GM12872 (cell line): ENCODE data around the gene WASHC2A.
"Not testable (repeated sequence)": the region's sequence is repeated elsewhere in the genome, so short reads cannot be mapped to it uniquely, and the experiment has no call there.

Experiments used
- TF ChIP-seq, protein P1 (sequence below): IDR thresholded peaks from 3 replicates; pipeline ENCODE4 v1.5.1; 2011; ENCODE audit warnings: low read depth, mild to moderate bottlenecking, low read length, moderate library complexity; ENCODE audit not compliant: insufficient read depth

The WASHC2A gene, protein sequence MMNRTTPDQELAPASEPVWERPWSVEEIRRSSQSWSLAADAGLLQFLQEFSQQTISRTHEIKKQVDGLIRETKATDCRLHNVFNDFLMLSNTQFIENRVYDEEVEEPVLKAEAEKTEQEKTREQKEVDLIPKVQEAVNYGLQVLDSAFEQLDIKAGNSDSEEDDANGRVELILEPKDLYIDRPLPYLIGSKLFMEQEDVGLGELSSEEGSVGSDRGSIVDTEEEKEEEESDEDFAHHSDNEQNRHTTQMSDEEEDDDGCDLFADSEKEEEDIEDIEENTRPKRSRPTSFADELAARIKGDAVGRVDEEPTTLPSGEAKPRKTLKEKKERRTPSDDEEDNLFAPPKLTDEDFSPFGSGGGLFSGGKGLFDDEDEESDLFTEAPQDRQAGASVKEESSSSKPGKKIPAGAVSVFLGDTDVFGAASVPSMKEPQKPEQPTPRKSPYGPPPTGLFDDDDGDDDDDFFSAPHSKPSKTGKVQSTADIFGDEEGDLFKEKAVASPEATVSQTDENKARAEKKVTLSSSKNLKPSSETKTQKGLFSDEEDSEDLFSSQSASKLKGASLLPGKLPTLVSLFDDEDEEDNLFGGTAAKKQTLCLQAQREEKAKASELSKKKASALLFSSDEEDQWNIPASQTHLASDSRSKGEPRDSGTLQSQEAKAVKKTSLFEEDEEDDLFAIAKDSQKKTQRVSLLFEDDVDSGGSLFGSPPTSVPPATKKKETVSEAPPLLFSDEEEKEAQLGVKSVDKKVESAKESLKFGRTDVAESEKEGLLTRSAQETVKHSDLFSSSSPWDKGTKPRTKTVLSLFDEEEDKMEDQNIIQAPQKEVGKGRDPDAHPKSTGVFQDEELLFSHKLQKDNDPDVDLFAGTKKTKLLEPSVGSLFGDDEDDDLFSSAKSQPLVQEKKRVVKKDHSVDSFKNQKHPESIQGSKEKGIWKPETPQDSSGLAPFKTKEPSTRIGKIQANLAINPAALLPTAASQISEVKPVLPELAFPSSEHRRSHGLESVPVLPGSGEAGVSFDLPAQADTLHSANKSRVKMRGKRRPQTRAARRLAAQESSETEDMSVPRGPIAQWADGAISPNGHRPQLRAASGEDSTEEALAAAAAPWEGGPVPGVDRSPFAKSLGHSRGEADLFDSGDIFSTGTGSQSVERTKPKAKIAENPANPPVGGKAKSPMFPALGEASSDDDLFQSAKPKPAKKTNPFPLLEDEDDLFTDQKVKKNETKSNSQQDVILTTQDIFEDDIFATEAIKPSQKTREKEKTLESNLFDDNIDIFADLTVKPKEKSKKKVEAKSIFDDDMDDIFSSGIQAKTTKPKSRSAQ (N-terminal part only)

GRCh38 chr10:50067546-50068351, at the start of gene WASHC2A:
Gene WASHC2A (plus strand): TSS chr10:50067954. CDS start chr10:50068006, 52 bp downstream.
- TF ChIP-seq, protein P1, sequence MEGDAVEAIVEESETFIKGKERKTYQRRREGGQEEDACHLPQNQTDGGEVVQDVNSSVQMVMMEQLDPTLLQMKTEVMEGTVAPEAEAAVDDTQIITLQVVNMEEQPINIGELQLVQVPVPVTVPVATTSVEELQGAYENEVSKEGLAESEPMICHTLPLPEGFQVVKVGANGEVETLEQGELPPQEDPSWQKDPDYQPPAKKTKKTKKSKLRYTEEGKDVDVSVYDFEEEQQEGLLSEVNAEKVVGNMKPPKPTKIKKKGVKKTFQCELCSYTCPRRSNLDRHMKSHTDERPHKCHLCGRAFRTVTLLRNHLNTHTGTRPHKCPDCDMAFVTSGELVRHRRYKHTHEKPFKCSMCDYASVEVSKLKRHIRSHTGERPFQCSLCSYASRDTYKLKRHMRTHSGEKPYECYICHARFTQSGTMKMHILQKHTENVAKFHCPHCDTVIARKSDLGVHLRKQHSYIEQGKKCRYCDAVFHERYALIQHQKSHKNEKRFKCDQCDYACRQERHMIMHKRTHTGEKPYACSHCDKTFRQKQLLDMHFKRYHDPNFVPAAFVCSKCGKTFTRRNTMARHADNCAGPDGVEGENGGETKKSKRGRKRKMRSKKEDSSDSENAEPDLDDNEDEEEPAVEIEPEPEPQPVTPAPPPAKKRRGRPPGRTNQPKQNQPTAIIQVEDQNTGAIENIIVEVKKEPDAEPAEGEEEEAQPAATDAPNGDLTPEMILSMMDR: not testable (repeated sequence)

DNA sequence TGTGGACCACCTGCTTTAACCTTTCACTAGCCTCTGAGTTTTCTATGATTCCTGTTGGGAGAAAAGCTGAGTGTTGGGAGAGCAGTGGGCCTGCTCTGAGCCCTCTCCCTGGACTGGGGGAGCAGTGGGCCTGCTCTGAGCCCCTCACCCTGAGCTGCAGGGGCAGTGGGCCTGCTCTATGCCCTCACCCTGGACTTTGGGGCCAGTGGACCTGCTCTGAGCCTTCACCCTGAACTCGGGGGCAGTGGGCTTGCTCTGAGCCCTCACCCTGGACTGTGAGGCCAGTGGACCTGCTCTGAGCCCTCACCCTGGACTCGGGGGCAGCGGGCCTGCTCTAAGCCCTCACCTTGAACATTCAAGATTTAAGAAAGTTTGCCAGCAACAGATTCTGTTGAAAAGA, 46.1 kb upstream of the WASHC2A start:
- TF ChIP-seq, protein P1: no peak

DNA sequence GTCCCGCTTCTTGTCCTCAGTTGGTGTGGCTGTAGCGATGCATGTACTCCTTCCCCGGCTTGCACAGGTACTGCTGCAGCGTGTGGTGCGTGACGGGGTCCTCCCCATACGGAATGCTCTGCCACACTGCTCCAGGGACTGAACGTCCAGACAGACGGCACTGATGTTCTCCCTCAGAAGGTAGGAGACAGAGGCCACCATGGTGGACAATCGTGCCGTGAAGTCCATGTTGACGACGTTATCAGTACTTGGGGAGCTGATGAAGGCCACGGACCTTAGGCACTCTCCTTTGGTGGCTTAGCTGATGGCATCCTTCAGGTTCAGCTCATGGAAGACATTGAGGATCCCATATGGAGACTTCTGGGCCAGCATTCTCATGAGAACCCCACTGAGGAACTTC, 42.1 kb upstream of the WASHC2A start:
- TF ChIP-seq, protein P1: no peak

GRCh38 chr10:50027195-50027594, 40.6 kb upstream of the WASHC2A start:
- TF ChIP-seq, protein P1: no peak

- TF ChIP-seq, protein P1: no peak
Measured at GRCh38 chr10:50033481-50033880, 34.3 kb upstream of the WASHC2A start.

- TF ChIP-seq, protein P1: no peak
Measured at GRCh38 chr10:50044941-50045664, 22.7 kb upstream of the WASHC2A start.
